GM23338 (cell line): ENCODE measurements around the gene RNF217. TPM values are rescaled to one million over a fixed set of nuclear protein-coding genes. Genes with fewer than 3 reads are reported as not detected.

Experiments used
- CTCF ChIP-seq, 2 experiments: fragments of 200-600 bp in 1 of 2; sonication (generic) in 1 of 2; conservative IDR thresholded peaks; 2 replicates each; pipeline versions ENCODE4 v1.5.1 to v1.6.1; 2016 to 2017; ENCODE audit warnings: antibody characterized with exemption in 2 of 2, low read depth in 2 of 2, mild to moderate bottlenecking in 2 of 2, moderate library complexity in 1 of 2
- ETS1 ChIP-seq: IDR thresholded peaks from 2 replicates; pipeline ENCODE4 v1.6.1; 2016; ENCODE audit warnings: antibody characterized with exemption
- EZH2 ChIP-seq: fragments of 200-600 bp; sonication (generic); IDR thresholded peaks from one replicate; pipeline ENCODE4 v1.8.0; 2017; ENCODE audit warnings: antibody characterized with exemption, mild to moderate bottlenecking, low read depth; ENCODE audit not compliant: unreplicated experiment
- JUNB ChIP-seq: IDR thresholded peaks from one replicate; pipeline ENCODE4 v1.6.1; 2016; ENCODE audit warnings: antibody characterized with exemption; ENCODE audit not compliant: unreplicated experiment
- POLR2AphosphoS5 ChIP-seq: IDR thresholded peaks from 2 replicates; pipeline ENCODE4 v1.6.1; 2016; ENCODE audit warnings: antibody characterized with exemption, low read depth
- REST ChIP-seq: IDR thresholded peaks from one replicate; pipeline ENCODE4 v1.6.1; 2018; ENCODE audit warnings: antibody characterized with exemption; ENCODE audit not compliant: unreplicated experiment
- ZNF114 ChIP-seq: fragments of 250-450 bp; sonication (Bioruptor Pico); IDR thresholded peaks from 2 replicates; pipeline ENCODE4 v1.5.0; 2020; ENCODE audit warnings: mild to moderate bottlenecking, moderate library complexity
- ZNF462 ChIP-seq: fragments of 250-450 bp; sonication (Bioruptor Pico); IDR thresholded peaks from 2 replicates; pipeline ENCODE4 v1.5.0; 2020; ENCODE audit warnings: mild to moderate bottlenecking, moderate library complexity
- polyA plus RNA-seq: library from polyadenylated mRNA; unstranded; fragments of >200 nt; fragmentation: Nextera tagmentation; extraction: Ambion mirVana; gene quantifications from 2 replicates; pipeline ENCODE4 v1.2.1, GENCODE V29; 2016
- total RNA-seq: library from RNA; depleted of rRNA; stranded (reverse); fragments of >200 nt; shearing (Covaris generic); gene quantifications from 2 replicates; pipeline ENCODE4 v1.2.3, GENCODE V29; 2014

RNF217 gene
- total and polyA plus RNA-seq, 2 experiments from 2014 or later = 1.7 to 6.2 TPM

GRCh38 chr6:124979294-124979678, 17.0 kb downstream of the RNF217 start (continued):
- TF ChIP-seq ZNF462 (CRISPR knock-in tag) = no peak
- TF ChIP-seq EZH2 = no peak
- no peak for TF ChIP-seq POLR2AphosphoS5
- no peak for TF ChIP-seq JUNB
- TF ChIP-seq ETS1 = no peak
- no peak for TF ChIP-seq CTCF (conservative IDR thresholded peaks at IDR 0.05; ENCODE audit: low read depth in 2 of 2)
- TF ChIP-seq ZNF114 (CRISPR knock-in tag) = no peak
- no peak for TF ChIP-seq REST
